ENCODE results near the gene PHOSPHO1. TPM values are rescaled to one million over a fixed set of nuclear protein-coding genes. Genes with fewer than 3 reads are reported as not detected.
"Not testable (repeated sequence)": the region's sequence is repeated elsewhere in the genome, so short reads cannot be mapped to it uniquely, and the experiment has no call there.

PHOSPHO1 gene, protein sequence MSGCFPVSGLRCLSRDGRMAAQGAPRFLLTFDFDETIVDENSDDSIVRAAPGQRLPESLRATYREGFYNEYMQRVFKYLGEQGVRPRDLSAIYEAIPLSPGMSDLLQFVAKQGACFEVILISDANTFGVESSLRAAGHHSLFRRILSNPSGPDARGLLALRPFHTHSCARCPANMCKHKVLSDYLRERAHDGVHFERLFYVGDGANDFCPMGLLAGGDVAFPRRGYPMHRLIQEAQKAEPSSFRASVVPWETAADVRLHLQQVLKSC
- not detected for total RNA-seq

DNA sequence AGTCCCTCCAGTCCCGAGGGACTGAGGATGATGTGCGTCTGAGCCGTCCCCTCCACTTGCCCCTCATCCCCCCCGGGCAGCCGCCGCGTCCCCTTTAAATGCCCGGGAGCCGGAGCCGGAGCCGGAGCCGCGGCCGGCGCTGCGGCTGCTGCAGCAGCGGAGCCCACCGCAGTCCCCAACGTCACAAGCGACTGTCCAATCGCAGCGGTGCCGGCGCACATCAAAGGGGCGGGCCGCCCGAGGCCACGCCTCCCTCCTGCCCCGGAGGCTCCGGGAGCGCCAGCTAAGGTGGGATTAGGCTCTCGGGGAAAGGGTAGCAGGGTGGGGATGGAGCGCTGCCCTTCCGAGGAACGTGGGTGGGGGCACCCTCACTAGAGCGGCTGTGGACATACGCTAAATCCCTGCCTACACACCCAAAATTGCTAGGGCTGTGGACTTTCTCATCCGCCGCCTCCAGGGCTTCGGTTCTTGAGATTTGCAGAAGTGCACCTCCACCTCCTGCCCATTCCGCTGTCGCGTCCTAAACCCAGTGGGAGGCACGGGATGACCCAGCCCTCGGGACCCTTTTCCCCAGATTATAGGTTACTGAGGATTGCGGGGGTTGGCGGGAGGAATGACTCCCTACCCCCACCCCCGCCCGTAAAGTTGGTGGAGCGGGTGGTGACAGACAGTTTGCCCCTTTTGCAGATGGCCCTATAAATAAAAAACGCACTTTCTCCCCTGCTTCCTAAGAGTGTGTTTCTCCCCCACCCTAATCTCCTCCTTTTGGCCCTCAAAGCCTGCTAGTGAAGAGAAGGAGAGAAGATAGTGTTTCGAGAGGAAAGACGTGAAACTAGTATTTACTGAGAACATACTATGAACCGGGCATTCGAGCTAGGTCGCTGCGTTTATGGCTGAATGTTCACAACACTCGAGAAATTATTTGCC is at the start of gene PHOSPHO1:
TSS of gene PHOSPHO1 (minus strand) at position 152 of the 927 bp plus-strand sequence. CDS start 4,096 bp downstream, outside the sequence.
- ChIA-PET POLR2A (no interaction called here), CTCF (interaction anchor here (0.7 to 9.8 kb wide), 6 partner anchors 12 to 169 kb away, joined by 3 to 62 read pairs (median 4); no protein-coding TSS in a partner anchor)

DNA sequence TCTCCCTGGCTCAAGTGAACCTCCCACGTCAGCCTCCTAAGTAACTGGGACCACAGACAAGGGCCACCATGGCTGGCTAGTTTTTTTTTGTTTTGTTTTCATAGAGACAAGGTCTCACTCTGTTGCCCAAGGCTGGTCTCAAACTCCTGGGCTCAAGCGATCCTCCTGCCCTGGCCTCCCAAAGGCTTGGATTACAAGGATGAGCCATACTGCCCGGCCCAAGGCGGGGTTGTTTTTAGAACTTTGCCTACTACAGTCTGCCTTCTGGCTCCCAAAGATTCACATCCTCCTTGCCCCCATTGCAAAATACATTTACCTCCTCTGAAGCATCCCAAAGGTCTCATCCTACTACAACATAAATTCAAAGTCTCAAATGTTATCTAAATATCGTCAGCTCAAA is 49.5 kb upstream of the PHOSPHO1 start:
- CTCF ChIA-PET: interaction anchor here (0.7 kb wide), 1 partner anchor 167 kb away, joined by 3 read pairs; no protein-coding TSS in a partner anchor
- POLR2A ChIA-PET: no interaction called here

DNA sequence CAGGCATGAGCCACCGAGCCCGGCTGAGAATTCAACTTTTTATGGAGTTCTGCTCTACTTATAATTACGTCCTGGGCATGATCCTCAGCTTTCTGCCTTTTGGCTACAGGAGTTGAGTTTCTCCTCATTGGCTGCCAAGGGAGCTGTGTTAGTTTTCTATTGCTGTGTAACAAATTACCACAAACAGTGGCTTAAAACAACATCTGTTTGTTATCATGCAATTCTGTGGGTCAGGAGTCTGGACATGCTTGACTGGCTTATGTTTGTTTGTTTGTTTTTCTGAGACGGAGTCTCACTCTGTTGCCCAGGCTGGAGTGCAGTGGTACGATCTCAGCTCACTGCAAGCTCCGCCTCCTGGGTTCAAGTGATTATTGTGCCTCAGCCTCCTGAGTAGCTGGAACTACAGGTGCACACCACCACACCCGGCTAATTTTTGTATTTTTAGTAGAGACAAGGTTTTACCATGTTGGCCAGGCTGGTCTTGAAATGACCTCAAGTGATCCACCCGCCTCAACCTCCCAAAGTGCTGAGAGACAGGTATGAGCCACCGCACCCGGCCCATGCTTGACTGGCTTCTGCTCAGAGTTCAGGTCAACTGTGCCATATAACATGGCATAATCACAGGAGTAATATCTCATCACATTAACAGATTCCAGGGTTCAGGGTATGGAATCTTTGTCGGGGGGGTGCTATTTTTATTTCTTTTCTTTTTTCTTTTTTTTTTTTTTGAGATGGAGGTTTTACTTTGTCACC is 48.9 kb upstream of the PHOSPHO1 start:
- CTCF ChIA-PET, POLR2A ChIA-PET: not testable (repeated sequence)

DNA sequence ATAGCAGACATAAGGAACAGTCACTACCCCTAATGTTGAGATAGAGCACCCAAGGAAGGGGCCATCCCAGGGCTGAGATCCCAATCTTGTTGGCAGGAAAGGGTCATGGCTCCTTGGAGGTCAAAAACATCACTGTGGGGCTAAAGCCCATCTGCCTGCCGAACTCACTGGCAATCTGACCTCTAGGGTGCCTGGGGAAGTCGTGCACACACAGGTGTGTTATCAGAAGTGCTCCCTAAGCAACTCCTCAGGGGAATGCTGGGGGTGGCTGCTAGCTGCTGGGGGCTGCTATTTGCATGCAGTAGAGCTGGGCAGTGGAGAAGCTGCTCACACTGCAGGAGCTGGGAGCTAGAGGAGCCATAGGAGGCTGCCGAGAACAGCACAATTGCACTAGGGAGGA is 47.5 kb upstream of the PHOSPHO1 start:
- CTCF ChIA-PET: no interaction called here
- POLR2A ChIA-PET: no interaction called here

DNA sequence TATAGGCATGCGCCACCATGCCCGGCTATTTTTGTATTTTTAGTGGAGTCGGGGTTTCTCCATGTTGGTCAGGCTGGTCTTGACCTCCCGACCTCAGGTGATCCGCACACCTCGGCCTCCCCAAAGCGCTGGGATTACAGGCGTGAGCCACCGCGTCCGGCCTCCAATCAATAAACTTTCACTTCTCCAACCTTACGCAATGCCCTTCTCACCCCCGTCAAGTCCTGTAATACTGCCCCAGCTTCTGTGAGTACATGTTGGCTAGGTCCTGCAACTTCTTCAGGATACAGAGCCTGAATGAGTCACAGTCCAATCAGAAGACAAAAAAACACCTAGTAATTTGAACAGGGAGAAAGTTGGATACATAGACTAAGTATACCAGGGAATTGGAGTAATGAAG is 47.1 kb upstream of the PHOSPHO1 start:
- ChIA-PET CTCF (no interaction called here), POLR2A (no interaction called here)

DNA sequence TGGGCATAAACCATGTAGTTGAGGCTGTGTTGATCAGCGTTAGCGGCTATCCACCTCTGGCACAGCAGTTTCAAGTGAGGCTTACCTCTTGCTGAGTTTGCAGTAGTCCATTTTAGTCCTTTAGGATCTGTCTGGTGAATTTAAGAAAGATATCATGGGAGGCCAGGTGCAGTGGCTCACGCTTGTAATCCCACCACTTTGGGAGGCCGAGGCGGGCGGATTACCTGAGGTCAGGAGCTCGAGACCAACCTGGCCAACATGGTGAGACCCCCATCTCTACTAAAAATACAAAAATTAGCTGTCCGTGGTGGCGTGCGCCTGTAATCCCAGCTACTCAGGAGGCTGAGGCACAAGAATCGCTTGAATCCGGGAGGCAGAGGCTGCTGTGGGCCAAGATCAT is 45.4 kb upstream of the PHOSPHO1 start:
- POLR2A ChIA-PET: not testable (repeated sequence)
- CTCF ChIA-PET: interaction anchor here (0.6 to 0.7 kb wide), 2 partner anchors 160 to 498 kb away, joined by 3 read pairs; no protein-coding TSS in a partner anchor

DNA sequence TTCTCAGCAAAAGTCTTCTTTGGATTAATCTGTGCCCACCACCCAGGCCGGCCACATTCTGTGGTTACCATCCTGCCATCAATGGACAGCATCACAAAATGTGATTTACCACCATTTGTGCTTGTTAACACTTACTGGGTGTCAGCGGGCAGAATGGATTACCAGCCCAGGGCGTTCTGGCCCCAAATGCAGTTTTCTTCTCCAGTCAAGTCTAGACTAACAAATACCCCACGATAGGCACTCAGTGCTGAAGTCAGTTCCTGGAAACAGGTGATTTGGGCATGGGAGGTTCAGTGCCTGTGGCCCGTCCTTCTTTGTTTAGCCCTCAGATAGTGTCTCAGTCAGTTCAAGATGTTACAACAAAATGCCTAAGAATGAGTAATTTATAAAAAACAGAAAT is 38.8 kb upstream of the PHOSPHO1 start:
- ChIA-PET CTCF (interaction anchor here (0.5 kb wide), 1 partner anchor 165 kb away, joined by 3 read pairs; no protein-coding TSS in a partner anchor), POLR2A (no interaction called here)

DNA sequence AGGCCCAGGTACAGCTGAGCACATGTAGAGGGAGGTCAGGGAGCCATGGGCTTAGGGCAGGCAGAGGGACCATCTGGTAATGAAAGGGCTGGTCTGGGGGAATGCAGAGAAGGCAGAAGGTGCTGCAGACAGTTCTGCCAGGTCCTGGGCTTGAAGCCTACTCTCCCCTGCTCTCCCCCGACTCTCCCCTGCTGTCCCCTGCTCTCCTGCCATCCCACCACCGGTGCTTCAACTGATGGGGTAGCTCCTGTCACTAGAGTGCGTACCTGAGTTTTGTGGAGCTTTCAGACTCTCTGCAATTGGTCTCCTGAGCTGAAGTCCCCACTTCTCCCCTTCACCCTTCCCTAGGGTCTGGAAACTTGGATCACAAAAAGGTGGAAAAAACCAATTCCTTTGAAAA is 37.3 kb upstream of the PHOSPHO1 start:
- ChIA-PET CTCF (no interaction called here), POLR2A (no interaction called here)

DNA sequence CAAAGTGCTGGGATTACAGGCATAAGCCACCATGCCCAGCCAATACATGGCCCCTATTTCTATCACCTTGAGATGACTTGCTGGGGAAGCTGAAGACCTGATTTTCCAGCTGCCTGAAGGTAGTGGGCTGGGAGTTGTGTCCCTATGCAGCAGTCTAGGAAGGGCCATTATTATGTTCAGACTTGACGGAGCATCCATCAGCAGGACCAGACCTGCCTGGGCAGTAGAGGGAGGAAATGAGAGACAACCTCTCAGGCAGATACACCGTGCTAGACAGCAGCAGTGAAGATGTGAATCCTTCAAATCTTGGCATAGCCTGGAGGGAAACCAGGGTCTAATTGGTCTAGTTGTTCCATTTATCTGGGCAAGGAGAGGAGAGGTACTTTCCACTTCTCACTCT is 35.6 kb upstream of the PHOSPHO1 start:
- POLR2A ChIA-PET: no interaction called here
- CTCF ChIA-PET: no interaction called here

DNA sequence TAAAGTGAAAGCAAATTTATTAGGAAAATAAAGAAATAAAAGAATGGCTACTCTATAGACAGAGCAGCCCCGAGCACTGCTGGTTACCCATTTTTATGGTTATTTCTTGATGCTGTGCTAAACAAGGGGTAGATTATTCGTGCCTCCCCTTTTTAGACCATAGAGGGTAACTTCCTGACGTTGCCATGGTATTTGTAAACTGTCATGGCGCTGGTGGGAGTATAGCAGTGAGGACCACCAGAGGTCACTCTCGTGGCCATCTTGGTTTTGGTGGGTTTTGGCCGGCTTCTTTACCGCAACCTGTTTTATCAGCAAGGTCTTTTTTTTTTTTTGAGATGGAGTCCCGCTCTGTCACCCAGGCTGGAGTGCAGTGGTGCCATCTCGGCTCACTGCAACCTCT is 31.0 kb upstream of the PHOSPHO1 start:
- POLR2A ChIA-PET: interaction anchor here (0.6 kb wide), 1 partner anchor 30 kb away, joined by 3 read pairs; no protein-coding TSS in a partner anchor
- CTCF ChIA-PET: not testable (repeated sequence)

DNA sequence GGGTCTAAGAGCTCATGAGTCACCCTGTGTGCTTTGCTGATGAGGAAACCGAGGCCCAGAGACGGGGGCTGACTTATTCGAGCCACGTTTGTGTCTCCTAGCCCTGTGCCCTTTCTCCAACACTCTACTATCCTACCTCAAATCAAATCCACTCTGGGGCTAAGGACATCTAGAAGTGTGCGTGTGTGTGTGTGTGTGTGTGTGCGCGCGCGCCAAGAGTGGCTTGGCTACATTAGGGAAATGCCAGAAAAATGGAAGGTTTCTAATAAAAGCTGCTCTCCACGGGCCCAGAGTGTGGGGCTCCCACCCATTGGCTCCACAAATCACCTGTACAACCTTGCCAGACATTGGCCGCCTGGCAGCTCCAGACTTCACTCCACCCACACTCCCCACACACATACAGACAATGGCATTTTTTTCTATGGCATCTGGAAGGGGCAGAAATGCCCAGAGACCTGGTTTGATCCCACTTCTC is 30.3 kb upstream of the PHOSPHO1 start:
- POLR2A ChIA-PET: interaction anchor here (0.5 to 1.0 kb wide), 3 partner anchors 28 to 447 kb away, joined by 3 to 9 read pairs (median 3); partner anchors contain the start of gene SLC35B1

DNA sequence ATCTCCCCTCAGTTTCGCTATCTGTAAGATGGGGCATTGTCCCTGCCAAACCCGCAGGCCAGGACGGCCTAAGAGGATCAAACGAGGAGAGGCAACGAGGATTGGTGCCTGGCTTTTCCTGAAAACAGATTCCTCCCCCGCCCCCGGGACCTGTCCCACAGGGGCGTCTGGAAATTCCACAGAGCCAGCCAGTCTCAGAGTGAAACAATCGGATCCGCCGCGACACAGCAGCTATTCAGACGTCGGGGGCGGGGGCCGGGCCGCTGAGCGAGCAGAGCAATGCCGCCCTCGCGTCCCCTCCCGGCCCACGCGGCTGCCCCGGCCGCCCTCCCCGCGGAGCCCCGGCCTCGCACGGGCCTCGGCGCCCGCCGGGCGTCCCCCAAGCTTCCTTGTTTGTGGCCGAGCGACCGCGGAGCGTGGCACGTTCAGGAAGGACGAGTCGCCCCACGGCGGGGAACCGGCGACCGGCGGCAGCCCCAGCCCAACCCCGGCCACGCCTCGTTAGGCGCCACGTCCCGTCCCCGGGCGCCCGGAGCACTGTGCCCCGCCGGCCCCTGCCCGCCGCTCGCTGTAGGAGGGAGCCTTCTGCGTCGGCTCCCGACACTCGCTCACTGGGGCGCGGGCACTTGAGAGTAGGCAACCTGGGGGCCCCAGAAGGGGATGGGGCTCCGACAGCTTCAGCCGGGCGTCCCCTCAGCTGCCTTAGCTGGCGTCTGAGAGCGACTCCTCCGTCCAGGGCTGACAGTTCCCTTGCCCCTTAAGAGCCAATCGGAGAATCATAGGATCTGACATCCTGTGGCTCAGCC is 29.6 kb upstream of the PHOSPHO1 start:
- POLR2A ChIA-PET: interaction anchor here (0.5 to 1.0 kb wide), 4 partner anchors 28 to 448 kb away, joined by 3 to 9 read pairs (median 4); partner anchors contain the start of genes PHB1 and SLC35B1
- CTCF ChIA-PET: interaction anchor here (0.7 to 1.1 kb wide), 2 partner anchors 175 to 371 kb away, joined by 3 read pairs; no protein-coding TSS in a partner anchor

More for the DNA sequence above, 30.3 kb upstream of the PHOSPHO1 start:
- CTCF ChIA-PET: interaction anchor here (0.7 to 1.1 kb wide), 2 partner anchors 174 to 371 kb away, joined by 3 read pairs; no protein-coding TSS in a partner anchor

DNA sequence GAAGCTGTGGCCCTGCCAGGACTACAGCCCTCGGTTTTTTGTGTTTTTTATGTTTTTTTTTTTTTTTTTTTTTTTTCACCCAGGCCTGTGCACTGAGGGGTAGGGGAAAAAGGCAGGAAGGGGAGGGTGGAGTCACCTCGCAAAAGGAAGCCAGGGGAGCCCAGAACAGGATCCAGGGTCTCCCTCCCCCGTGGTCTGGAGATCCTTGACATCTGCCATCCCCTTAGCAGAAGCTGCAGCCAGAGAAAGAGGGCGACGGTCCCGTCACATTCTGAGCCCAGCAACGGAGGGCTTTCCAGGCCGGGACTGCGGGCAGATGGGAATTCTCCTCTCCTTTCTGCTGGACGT is 29.1 kb upstream of the PHOSPHO1 start:
- ChIA-PET CTCF (no interaction called here), POLR2A (interaction anchor here (0.6 to 0.7 kb wide), 4 partner anchors 81 to 302 kb away, joined by 3 to 7 read pairs (median 4); partner anchors contain the start of gene PHB1)

DNA sequence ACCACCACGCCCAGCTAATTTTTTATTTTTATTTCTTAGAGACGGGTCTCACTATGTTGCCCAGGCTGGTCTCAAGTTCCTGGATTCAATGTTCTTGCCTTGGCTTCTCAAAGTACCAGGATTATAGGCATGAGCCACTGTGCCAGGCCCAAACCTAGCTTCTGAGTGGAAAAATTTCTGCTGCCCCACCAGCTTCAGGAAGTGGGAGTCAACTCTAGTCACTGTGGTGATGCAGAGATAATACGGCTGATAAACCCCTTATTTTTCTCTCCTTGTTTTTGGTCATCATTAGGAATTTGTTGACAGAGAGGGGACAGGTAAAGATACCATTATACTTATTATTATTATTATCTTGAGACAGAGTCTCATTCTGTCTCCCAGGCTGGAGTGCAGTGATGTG is 27.8 kb upstream of the PHOSPHO1 start:
- POLR2A ChIA-PET: no interaction called here
- CTCF ChIA-PET: no interaction called here

DNA sequence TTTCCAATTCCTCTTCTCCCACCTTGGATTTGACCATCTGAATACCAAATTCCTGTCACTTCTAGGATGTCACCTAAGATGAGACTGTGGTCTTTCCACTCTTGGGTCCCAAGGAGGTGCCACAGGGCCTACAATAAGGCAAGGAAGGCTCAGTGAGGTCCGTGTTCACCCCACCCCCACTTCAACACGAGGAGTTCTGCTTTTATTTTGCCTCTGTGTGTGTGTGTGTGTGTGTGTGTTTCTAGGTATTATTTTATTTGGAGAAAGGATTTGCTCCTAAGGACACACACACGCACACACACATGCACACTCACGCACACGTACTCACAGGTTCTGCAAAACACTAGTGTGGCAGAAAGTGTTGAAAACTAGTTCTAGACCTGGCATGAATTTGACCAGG is 24.5 kb upstream of the PHOSPHO1 start:
- POLR2A ChIA-PET: interaction anchor here (0.6 kb wide), 1 partner anchor 31 kb away, joined by 3 read pairs; no protein-coding TSS in a partner anchor
- CTCF ChIA-PET: interaction anchor here (0.6 kb wide), 1 partner anchor 144 kb away, joined by 3 read pairs; no protein-coding TSS in a partner anchor

DNA sequence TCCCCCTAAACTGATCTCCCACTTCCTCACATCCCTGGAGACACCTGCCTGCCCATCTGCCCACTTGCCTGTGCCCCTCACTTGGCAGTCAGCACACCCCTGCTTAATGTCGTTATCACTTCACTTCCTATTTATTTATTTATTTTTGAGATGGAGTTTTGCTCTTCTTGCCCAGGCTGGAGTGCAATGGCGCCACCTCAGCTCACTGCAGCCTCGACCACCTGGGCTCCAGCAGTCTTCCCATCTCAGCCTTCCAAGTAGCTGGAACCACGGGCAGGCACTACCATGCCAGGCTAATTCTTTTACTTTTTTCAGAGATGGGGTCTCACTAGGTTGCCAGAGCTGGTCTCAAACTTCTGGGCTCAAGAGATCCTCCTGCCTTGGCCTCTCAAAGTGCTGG is 23.5 kb upstream of the PHOSPHO1 start:
- CTCF ChIA-PET: no interaction called here
- POLR2A ChIA-PET: no interaction called here

DNA sequence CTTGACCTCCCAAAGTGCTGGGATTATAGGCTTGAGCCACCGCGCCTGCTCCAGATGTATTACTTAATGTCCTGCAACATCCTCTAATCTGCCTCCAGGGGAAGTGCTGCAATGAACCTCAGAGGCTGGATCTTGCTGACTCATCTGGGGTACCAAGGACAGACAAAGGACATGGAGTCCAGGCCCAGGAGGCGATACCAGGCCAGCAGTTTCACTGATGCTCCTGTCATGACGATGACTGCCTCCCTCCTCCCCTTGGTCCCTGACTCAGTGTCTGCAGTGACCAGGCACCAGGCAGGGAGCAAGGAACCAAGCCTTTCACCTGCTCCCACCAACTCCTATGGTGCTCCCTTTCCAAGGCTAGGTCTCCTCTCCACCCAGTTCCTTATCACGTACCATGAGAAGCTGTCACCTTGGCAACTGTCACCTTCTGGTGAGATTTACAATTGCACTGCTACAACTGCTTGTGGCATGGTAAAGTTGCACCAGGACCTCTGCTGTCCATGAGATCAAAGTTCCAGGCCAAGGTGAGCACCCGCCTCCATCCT is 21.6 kb upstream of the PHOSPHO1 start:
- ChIA-PET CTCF (interaction anchor here (1.8 kb wide), 1 partner anchor 72 kb away, joined by 4 read pairs; no protein-coding TSS in a partner anchor), POLR2A (no interaction called here)

DNA sequence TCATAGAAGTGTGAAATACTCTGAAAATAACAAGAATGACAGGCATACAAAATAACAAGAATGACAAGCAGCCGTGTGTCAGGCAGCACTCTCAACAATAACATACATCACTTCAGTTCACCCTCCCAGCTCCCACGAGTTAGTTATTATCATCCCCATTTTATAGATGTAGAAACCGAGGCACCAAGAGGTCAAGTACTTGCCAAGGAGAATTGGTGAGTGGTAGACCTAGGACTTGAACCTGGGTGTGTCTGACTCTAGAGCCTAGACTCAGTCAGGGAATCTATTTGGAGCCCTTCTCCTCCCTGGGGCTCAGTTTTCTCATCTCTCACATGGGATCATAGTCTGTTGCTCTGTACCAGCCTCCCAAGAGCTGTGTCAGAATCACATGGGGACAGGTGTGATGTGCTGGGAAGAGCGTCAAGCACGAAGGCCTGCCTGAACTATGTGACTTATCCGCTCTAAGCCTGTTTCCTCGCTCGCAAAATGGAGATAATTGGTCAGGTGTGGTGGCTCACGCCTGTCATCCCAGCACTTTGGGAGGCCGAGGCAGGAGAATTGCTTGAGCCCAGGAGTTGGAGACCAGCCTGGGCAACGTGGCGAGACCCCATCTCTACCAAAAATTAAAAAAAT is 19.4 kb upstream of the PHOSPHO1 start:
- ChIA-PET CTCF (interaction anchor here (0.6 kb wide), 1 partner anchor 1136 kb away, joined by 4 read pairs; no protein-coding TSS in a partner anchor), POLR2A (no interaction called here)

All from activated CD8-positive, alpha-beta memory T cell treated with anti-CD3 and anti-CD28 coated beads for 36 hours (primary cell).